GM12875 (cell line): ENCODE results near the gene EXOC6B.

ENCODE experiments used
- H3K4me3 ChIP-seq: one replicate; pipeline ENCODE4 v1.5.1; 2011; ENCODE audit warnings: low read depth, low read length, control low read depth
- TF ChIP-seq, protein P1 (sequence below): IDR thresholded peaks from 2 replicates; pipeline ENCODE4 v1.5.1; 2011; ENCODE audit warnings: low read depth, mild to moderate bottlenecking, control low read depth, inconsistent platforms, low read length, moderate library complexity, borderline replicate concordance; ENCODE audit not compliant: insufficient read depth

EXOC6B gene

DNA sequence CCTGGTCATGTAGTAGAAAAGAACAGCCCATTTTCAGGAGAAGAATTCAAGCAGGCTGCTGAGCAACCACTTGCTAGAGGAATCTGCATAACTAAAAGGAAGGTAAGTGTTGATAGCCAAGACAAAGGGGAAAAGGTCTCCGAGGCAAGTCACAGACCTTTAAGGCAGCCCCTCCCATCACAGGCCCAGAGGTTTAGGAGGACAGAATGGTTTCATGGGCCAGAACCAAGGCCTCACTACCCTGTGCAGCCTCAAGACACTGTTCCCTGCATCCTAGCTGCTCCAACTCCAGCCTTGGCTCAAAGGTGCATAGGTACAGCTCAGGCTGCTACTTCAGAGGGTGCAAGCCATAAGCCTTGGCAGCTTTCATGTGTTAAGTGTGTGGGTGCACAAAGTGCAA is 439.5 kb downstream of the EXOC6B start:
- TF ChIP-seq, protein P1, sequence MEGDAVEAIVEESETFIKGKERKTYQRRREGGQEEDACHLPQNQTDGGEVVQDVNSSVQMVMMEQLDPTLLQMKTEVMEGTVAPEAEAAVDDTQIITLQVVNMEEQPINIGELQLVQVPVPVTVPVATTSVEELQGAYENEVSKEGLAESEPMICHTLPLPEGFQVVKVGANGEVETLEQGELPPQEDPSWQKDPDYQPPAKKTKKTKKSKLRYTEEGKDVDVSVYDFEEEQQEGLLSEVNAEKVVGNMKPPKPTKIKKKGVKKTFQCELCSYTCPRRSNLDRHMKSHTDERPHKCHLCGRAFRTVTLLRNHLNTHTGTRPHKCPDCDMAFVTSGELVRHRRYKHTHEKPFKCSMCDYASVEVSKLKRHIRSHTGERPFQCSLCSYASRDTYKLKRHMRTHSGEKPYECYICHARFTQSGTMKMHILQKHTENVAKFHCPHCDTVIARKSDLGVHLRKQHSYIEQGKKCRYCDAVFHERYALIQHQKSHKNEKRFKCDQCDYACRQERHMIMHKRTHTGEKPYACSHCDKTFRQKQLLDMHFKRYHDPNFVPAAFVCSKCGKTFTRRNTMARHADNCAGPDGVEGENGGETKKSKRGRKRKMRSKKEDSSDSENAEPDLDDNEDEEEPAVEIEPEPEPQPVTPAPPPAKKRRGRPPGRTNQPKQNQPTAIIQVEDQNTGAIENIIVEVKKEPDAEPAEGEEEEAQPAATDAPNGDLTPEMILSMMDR = no peak
- no peak overlapping the region for H3K4me3 ChIP-seq

DNA sequence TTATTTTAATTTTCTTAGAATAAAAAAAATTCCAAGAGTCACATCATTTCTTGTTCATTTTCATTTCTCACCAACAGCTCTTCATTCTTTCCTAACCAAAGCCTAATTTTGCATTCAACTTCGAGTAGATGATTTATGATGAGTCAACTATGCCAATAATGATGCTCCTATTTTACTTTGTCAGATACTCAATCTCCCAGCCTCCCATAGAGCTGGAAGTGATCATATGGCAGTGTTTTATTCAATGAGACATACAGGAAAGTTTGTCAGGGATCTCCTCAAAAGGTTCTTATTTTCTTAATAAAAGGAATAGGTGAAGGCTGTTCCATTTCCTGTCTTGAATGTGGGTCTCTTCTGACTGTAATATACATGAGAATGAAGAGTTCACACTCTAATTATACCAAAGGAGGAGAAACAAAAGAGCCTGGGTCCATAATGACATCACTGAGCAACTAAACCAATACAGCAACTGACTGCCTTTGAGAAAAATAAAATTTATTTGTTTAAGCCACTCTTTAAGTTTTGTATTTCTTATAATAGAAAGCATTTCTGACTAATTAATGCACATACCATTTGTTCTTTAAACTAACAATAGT is 447.0 kb downstream of the EXOC6B start:
- no peak overlapping the region for H3K4me3 ChIP-seq
- TF ChIP-seq, protein P1 = no peak

DNA sequence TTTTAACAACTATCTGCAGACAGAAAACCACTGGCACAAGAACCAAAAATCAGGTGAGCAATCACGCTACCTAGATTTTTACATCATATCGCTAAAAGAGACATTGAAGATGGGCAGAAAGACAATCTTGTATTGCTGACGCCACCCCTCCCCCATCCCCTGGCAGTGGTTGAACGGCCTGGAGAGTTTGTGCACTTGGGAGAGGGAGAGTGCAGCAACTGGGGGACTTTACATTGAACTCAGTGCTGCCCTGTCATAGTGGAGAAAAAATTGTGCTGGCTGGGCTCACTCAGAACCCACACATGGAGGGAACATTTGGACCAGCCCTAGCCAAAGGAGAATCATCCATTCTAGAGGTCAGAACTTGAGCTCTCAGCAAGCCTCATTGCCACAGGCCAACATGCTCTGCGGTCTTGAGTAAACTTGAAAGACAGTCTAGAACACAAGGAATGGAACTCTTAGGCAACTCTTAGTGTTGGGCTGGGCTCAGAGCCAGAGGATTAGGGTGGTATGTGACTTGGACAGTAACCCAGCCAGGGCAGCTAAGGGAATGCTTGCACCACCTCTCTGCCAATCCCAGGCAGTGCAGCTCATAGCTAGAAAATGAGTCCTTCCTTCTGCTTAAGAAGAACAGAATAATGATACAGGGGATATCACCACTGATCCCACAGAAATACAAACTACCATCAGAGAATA is 458.2 kb downstream of the EXOC6B start:
- H3K4me3 ChIP-seq = no peak overlapping the region
- TF ChIP-seq, protein P1 = no peak

- no peak overlapping the region for H3K4me3 ChIP-seq
- TF ChIP-seq, protein P1 = no peak
These were observed 462.4 kb downstream of the EXOC6B start for GRCh38 chr2:72363406-72363805.

DNA sequence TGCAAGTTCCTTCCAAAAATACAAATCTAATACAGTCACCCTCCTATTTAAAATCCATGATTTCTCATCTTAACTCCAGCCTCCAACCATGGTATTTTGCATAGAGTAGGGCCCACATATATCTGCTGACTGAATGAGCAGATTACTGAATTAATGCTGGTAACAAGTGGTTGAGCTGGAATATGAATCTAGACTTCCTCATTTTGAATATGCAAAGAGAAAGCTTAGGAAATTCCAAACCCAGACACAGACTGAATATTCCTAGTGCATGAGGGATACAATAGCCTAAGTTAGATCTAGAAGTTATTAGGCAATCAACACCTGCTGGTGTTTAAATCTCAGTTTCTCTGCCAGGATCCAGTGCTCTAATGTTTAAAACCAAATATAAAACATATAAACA is 463.1 kb downstream of the EXOC6B start:
- TF ChIP-seq, protein P1 = no peak
- H3K4me3 ChIP-seq = no peak overlapping the region

GRCh38 chr2:72361521-72361920 is 464.3 kb downstream of the EXOC6B start:
- TF ChIP-seq, protein P1 = no peak
- H3K4me3 ChIP-seq = no peak overlapping the region

- TF ChIP-seq, protein P1 = no peak
- H3K4me3 ChIP-seq = no peak overlapping the region
These were observed 464.8 kb downstream of the EXOC6B start for GRCh38 chr2:72361042-72361441.
